SU-DHL-6 (cell line): Measurements from ENCODE around the gene NTNG1.

Experiments
- H2AFZ ChIP-seq: fragments of 200-600 bp; sonication (generic); 2 replicates; pipeline ENCODE4 v1.6.1; 2014; ENCODE audit warnings: low read depth, mild to moderate bottlenecking, moderate library complexity, mixed read lengths, antibody characterized with exemption, low read length; ENCODE audit not compliant: severe bottlenecking
- H3F3A ChIP-seq: fragments of 200-600 bp; shearing (Covaris generic); 2 replicates; pipeline ENCODE4 v1.6.0; 2016; ENCODE audit warnings: antibody characterized with exemption, mild to moderate bottlenecking; ENCODE audit not compliant: insufficient read depth
- H3K27ac ChIP-seq: fragments of 200-600 bp; sonication (generic); 2 replicates; pipeline ENCODE4 v1.5.1; 2016; ENCODE audit warnings: low read depth, mild to moderate bottlenecking, low read length, moderate library complexity, mixed read lengths
- H3K27me3 ChIP-seq: fragments of 200-600 bp; sonication (generic), shearing (Covaris generic); 2 replicates; pipeline ENCODE4 v1.6.0; 2014; ENCODE audit warnings: mild to moderate bottlenecking, low read length
- H3K36me3 ChIP-seq: fragments of 200-600 bp; sonication (generic); 2 replicates; pipeline ENCODE4 v1.6.1; 2014; ENCODE audit warnings: mild to moderate bottlenecking, low read length, mixed read lengths
- H3K4me2 ChIP-seq: fragments of 300-600, 200-600 bp; shearing (Covaris generic), sonication (generic); 2 replicates; pipeline ENCODE4 v1.6.0; 2014; ENCODE audit warnings: low read length, low read depth, mild to moderate bottlenecking; ENCODE audit not compliant: poor library complexity, severe bottlenecking
- H3K4me3 ChIP-seq: fragments of 200-600 bp; sonication (generic); 2 replicates; pipeline ENCODE4 v1.5.1; 2014; ENCODE audit warnings: antibody characterized with exemption, low read length, mild to moderate bottlenecking, mixed read lengths; ENCODE audit not compliant: insufficient read depth, poor library complexity, severe bottlenecking
- H3K79me2 ChIP-seq: fragments of 200-600 bp; sonication (generic); 2 replicates; pipeline ENCODE4 v1.6.1; 2014; ENCODE audit warnings: mild to moderate bottlenecking, low read length, moderate library complexity; ENCODE audit not compliant: insufficient read depth
- H3K9ac ChIP-seq: fragments of 200-600 bp; sonication (generic); 2 replicates; pipeline ENCODE4 v1.7.0; 2014; ENCODE audit warnings: mild to moderate bottlenecking, low read length
- H3K9me2 ChIP-seq: fragments of 200-600 bp; sonication (generic); replicated peaks from 2 replicates; pipeline ENCODE4 v1.6.1; 2014; ENCODE audit warnings: low read length; ENCODE audit not compliant: insufficient read depth
- H3K9me3 ChIP-seq: fragments of 200-600 bp; sonication (generic); 2 replicates; pipeline ENCODE4 v1.6.1; 2014; ENCODE audit warnings: low read length, mixed read lengths; ENCODE audit not compliant: insufficient read depth
- H4K20me1 ChIP-seq: fragments of 200-600 bp; sonication (generic); 2 replicates; pipeline ENCODE4 v1.6.1; 2014; ENCODE audit warnings: low read depth, mild to moderate bottlenecking, antibody characterized with exemption, low read length, moderate library complexity, mixed read lengths
- CTCF ChIP-seq: fragments of 200-600 bp; sonication (generic); IDR thresholded peaks from one replicate; pipeline ENCODE4 v1.5.1; 2017; ENCODE audit warnings: antibody characterized with exemption, mild to moderate bottlenecking, low read length, moderate library complexity; ENCODE audit not compliant: insufficient read depth, poor library complexity, severe bottlenecking
- EZH2phosphoT487 ChIP-seq: fragments of 200-600 bp; sonication (generic), shearing (Covaris generic); conservative IDR thresholded peaks from 2 replicates; pipeline ENCODE4 v1.6.1; 2018; ENCODE audit warnings: mild to moderate bottlenecking, antibody characterized with exemption, low read length, moderate library complexity, mixed read lengths

The NTNG1 gene

GRCh38 chr1:107327446-107327845, 186.6 kb downstream of the NTNG1 start:
- no peaks in the 10 kb centered on the region for H4K20me1 ChIP-seq
- no peak overlapping the region for H3K27ac ChIP-seq
- H3K9me3 ChIP-seq = no peaks in the 10 kb centered on the region
- TF ChIP-seq EZH2phosphoT487 (no peak), CTCF (no peak)
- peak overlapping the region; percentile 28 for H3K4me2 ChIP-seq
- no peaks in the 10 kb centered on the region for H3K36me3 ChIP-seq
- H3K9me2 ChIP-seq = no peaks in the 10 kb centered on the region
- H3K4me3 ChIP-seq = no peak overlapping the region
- no peaks in the 10 kb centered on the region for H3K27me3 ChIP-seq
- peak overlapping the region; percentile 36 for H2AFZ ChIP-seq
- H3K9ac ChIP-seq = no peak overlapping the region
- no peaks in the 10 kb centered on the region for H3K79me2 ChIP-seq
- no peaks in the 10 kb centered on the region for H3F3A ChIP-seq

- H3K9me3 ChIP-seq = no peaks in the 10 kb centered on the region
- no peak overlapping the region for H2AFZ ChIP-seq
- H3K27me3 ChIP-seq = no peaks in the 10 kb centered on the region
- H3K9ac ChIP-seq = no peak overlapping the region
- H3K9me2 ChIP-seq = no peaks in the 10 kb centered on the region
- no peaks in the 10 kb centered on the region for H4K20me1 ChIP-seq
- no peak overlapping the region for H3K4me3 ChIP-seq
- H3K79me2 ChIP-seq = no peaks in the 10 kb centered on the region
- H3K27ac ChIP-seq = no peak overlapping the region
- no peaks in the 10 kb centered on the region for H3F3A ChIP-seq
- no peak for TF ChIP-seq CTCF
- no peak for TF ChIP-seq EZH2phosphoT487
- no peak overlapping the region for H3K4me2 ChIP-seq
- H3K36me3 ChIP-seq = no peaks in the 10 kb centered on the region
Measured at GRCh38 chr1:107328087-107328486, 187.2 kb downstream of the NTNG1 start.

GRCh38 chr1:107339775-107340174, 198.9 kb downstream of the NTNG1 start:
- Histone ChIP-seq H3K9me2 (no peaks in the 10 kb centered on the region), H4K20me1 (no peaks in the 10 kb centered on the region), H3K4me3 (no peak overlapping the region), H3K27me3 (no peaks in the 10 kb centered on the region), H3F3A (no peaks in the 10 kb centered on the region), H3K36me3 (no peaks in the 10 kb centered on the region), H3K27ac (no peak overlapping the region), H3K9ac (no peak overlapping the region), H2AFZ (no peak overlapping the region), H3K9me3 (no peaks in the 10 kb centered on the region), H3K79me2 (no peaks in the 10 kb centered on the region), H3K4me2 (no peak overlapping the region)
- TF ChIP-seq CTCF = no peak
- no peak for TF ChIP-seq EZH2phosphoT487

DNA sequence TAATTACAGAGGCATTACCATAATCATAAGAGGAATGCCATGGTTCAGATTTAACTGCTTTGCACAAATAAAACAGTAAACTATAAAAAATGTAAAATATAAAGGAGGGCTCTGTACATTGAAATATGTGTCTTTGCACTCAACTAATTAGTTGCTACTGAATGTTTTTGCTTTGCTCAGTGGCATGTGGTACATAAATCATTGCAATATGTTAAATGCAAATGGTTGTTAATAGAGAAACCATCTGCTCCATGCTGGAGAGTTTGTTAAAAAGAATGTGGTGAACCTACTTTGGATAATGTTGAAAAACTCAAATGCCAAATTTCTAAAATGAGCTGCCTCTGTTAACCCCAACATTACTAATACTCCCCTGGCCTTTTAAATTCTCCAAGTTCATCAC, 201.5 kb downstream of the NTNG1 start:
- TF ChIP-seq EZH2phosphoT487 (no peak), CTCF (no peak)
- Histone ChIP-seq H3K27ac (no peak overlapping the region), H3K9me3 (no peaks in the 10 kb centered on the region), H3K4me3 (no peak overlapping the region), H3K9me2 (no peaks in the 10 kb centered on the region), H4K20me1 (no peaks in the 10 kb centered on the region), H3K36me3 (no peaks in the 10 kb centered on the region), H3K4me2 (no peak overlapping the region), H3K9ac (no peak overlapping the region), H3F3A (no peaks in the 10 kb centered on the region), H3K27me3 (no peaks in the 10 kb centered on the region), H2AFZ (no peak overlapping the region), H3K79me2 (no peaks in the 10 kb centered on the region)
